Activated CD4-positive, alpha-beta T cell treated with anti-CD3 and anti-CD28 coated beads for 24 hours (primary cell): ENCODE measurements around the gene OR5A2.
"Not testable (repeated sequence)": the region's sequence is repeated elsewhere in the genome, so short reads cannot be mapped to it uniquely, and the experiment has no call there.

Experiments used
- DNase-seq, 2 donors: peaks; one replicate each; pipeline ENCODE4 v3.0.0-alpha.2; 2020; ENCODE audit warnings: low read depth in 2 of 2

Gene OR5A2

DNA sequence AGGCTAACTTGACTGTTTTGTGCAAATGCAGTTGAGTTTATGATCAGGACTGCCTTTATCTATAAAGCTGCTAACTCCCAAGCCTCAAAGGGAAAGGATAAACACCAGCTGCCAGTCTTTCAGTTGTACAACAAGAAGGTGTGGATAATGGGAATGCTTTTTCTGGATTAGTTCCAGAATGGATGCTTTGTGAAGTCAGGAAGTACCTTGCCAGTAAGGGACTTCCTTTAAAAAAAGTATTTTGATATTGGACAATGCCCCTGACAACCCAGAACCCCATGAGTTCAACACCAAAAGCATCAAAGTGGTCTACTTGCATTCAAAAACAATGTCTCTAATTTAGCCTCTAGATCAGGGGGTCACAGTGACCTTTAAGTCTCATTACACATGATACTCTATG is 32.0 kb downstream of the OR5A2 start:
- no peak for DNase-seq

DNA sequence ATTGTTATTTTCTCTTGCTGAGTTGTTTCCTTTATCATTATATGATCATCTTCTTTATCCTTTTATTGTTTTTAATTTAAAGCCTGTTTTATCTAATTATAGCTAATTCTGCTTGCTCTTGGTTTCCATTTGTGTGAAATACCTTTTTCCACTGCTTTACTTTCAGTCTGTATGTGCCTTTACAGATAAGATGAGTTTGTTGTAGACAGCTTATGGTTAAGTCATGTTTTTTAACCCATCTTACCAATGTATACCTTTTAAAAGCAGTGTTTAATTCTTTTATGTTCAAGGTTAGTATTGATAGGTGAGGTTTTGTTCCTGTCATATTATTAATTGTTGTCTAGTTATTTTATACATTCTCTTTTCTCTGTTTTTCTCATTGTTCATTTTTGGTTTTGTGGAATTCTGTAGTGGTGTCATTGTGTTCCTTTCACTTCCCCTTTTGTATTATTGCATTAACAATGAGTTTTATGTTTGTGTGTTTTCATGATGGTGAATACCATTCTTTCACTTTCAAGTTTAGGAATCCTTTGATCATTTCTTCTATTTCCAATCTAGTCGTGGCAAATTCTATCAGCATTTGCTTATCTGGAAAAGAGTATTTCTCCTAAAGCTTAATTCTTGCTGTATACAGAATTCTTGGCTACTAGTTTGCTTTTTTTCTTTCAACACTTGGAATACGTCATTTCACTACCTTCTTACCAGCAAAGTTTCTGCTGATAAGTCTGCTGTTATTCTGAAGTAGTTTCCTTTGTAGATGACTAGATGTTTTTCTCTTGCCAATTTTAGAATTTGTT is 45.8 kb downstream of the OR5A2 start:
- DNase-seq: no peak

DNA sequence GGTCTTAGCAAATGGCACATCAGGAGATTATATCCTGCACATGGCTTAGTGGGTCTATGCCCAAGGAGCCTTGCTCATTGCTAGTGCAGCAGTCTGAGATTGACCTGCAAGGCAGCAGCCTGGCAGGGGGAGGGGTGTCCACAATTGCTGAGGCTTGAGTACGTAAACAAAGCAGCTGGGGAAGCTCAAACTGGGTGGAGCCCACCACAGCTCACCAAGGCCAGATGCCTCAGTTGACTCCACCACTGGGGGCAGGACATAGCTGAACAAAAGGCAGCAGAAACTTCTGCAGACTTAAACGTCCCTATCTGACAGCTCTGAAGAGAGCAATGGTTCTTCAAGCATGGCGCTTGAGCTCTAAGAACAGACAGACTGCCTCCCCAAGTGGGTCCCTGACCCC is 53.9 kb downstream of the OR5A2 start:
- not testable (repeated sequence) for DNase-seq

DNA sequence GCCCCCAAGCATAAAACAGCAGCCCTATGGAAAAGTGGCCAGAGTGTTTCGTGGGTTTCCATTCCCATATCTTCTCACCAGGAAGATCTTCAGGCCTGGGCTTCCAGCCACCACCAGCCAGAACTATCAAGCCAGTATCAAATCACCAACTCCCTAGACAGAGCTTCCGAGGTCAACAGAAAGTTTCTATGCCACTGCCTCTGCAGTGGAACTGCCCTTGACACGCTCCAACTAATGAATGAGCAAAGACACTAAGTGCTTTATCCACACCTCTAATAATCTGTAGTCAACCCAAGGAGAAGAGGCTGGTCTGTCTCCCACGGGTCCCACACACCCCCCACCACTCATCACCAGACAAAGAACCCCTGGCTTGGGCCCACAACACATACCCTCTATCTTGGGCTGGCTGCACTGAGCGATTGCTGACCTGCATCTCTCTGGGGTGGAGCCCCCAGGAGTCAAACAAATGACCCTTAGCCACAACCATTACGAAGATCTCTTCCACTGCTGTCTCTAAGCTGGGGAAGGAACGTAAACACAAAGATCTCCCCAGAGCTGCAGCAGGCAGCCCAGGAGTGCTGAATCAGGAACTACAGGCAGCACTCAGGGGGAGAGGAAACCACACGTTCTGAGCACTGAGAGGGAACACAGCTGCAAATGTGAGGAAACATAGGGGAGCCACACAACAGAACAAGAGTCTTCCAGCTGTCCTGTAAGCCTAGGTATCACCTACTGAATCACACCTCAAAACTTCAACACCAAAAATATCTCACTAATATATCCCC is 57.8 kb downstream of the OR5A2 start:
- no peak for DNase-seq
